BLaER1 (cell line): ENCODE measurements around the gene PRKG1.

ENCODE experiments used
- H3K27ac ChIP-seq: shearing (Covaris generic); formaldehyde crosslinking; 2 replicates; pipeline ENCODE4 v1.8.1; 2022
- H3K27me3 ChIP-seq: shearing (Covaris generic); formaldehyde crosslinking; 2 replicates; pipeline ENCODE4 v1.8.1; 2022
- H3K36me3 ChIP-seq: shearing (Covaris generic); formaldehyde crosslinking; 2 replicates; pipeline ENCODE4 v1.8.1; 2022
- H3K4me1 ChIP-seq: shearing (Covaris generic); formaldehyde crosslinking; 2 replicates; pipeline ENCODE4 v1.8.1; 2022
- H3K4me2 ChIP-seq: shearing (Covaris generic); formaldehyde crosslinking; 2 replicates; pipeline ENCODE4 v1.8.1; 2022
- H3K4me3 ChIP-seq: shearing (Covaris generic); formaldehyde crosslinking; 2 replicates; pipeline ENCODE4 v1.8.1; 2022
- H3K9ac ChIP-seq: shearing (Covaris generic); formaldehyde crosslinking; 2 replicates; pipeline ENCODE4 v1.8.1; 2022
- H3K9me3 ChIP-seq: shearing (Covaris generic); formaldehyde crosslinking; 2 replicates; pipeline ENCODE4 v1.8.1; 2022
- H4K20me1 ChIP-seq: shearing (Covaris generic); formaldehyde crosslinking; 2 replicates; pipeline ENCODE4 v1.8.1; 2022
- Cebpa-rat ChIP-seq: shearing (Covaris generic); IDR thresholded peaks from 2 replicates; pipeline ENCODE4 v1.8.1; 2022

Gene PRKG1

GRCh38 chr10:51765284-51765971 lies 691.1 kb downstream of the PRKG1 start:
- H3K4me3 ChIP-seq = no peak overlapping the region
- no peak for TF ChIP-seq Cebpa-rat

GRCh38 chr10:51766423-51767102 lies 692.3 kb downstream of the PRKG1 start:
- Histone ChIP-seq H3K27ac (no peak overlapping the region), H4K20me1 (no peaks in the 10 kb centered on the region), H3K36me3 (no peaks in the 10 kb centered on the region), H3K27me3 (no peaks in the 10 kb centered on the region), H3K9me3 (no peaks in the 10 kb centered on the region), H3K9ac (no peak overlapping the region), H3K4me1 (no peaks in the 10 kb centered on the region), H3K4me2 (no peak overlapping the region), H3K4me3 (no peak overlapping the region)
- TF ChIP-seq Cebpa-rat = no peak

More at GRCh38 chr10:51765284-51765971, 691.1 kb downstream of the PRKG1 start:
- no peaks in the 10 kb centered on the region for H4K20me1 ChIP-seq
- H3K9ac ChIP-seq = no peak overlapping the region
- H3K27me3 ChIP-seq = no peaks in the 10 kb centered on the region
- no peaks in the 10 kb centered on the region for H3K9me3 ChIP-seq
- no peaks in the 10 kb centered on the region for H3K4me1 ChIP-seq
- no peaks in the 10 kb centered on the region for H3K36me3 ChIP-seq
- H3K4me2 ChIP-seq = no peak overlapping the region
- H3K27ac ChIP-seq = no peak overlapping the region

GRCh38 chr10:51767103-51767763 lies 692.9 kb downstream of the PRKG1 start:
- no peaks in the 10 kb centered on the region for H4K20me1 ChIP-seq
- TF ChIP-seq Cebpa-rat = no peak
- H3K36me3 ChIP-seq = no peaks in the 10 kb centered on the region
- H3K4me3 ChIP-seq = no peak overlapping the region
- H3K4me2 ChIP-seq = no peak overlapping the region
- H3K9ac ChIP-seq = no peak overlapping the region
- no peak overlapping the region for H3K27ac ChIP-seq
- H3K4me1 ChIP-seq = no peaks in the 10 kb centered on the region
- H3K27me3 ChIP-seq = no peaks in the 10 kb centered on the region
- H3K9me3 ChIP-seq = no peaks in the 10 kb centered on the region

GRCh38 chr10:51768886-51769465 lies 694.7 kb downstream of the PRKG1 start:
- no peak overlapping the region for H3K9ac ChIP-seq
- no peak overlapping the region for H3K4me3 ChIP-seq
- TF ChIP-seq Cebpa-rat = no peak
- H4K20me1 ChIP-seq = no peaks in the 10 kb centered on the region
- H3K9me3 ChIP-seq = no peaks in the 10 kb centered on the region
- no peaks in the 10 kb centered on the region for H3K4me1 ChIP-seq
- H3K4me2 ChIP-seq = no peak overlapping the region
- H3K27ac ChIP-seq = no peak overlapping the region
- H3K27me3 ChIP-seq = no peaks in the 10 kb centered on the region
- H3K36me3 ChIP-seq = no peaks in the 10 kb centered on the region

- no peaks in the 10 kb centered on the region for H3K27me3 ChIP-seq
- no peak for TF ChIP-seq Cebpa-rat
- H3K4me2 ChIP-seq = no peak overlapping the region
- H3K27ac ChIP-seq = no peak overlapping the region
- no peak overlapping the region for H3K9ac ChIP-seq
- H3K36me3 ChIP-seq = no peaks in the 10 kb centered on the region
- no peak overlapping the region for H3K4me3 ChIP-seq
- H3K9me3 ChIP-seq = no peaks in the 10 kb centered on the region
- H4K20me1 ChIP-seq = no peaks in the 10 kb centered on the region
- H3K4me1 ChIP-seq = no peaks in the 10 kb centered on the region
Observed at GRCh38 chr10:51770709-51771108, 696.4 kb downstream of the PRKG1 start.

- Histone ChIP-seq H3K4me1 (no peaks in the 10 kb centered on the region), H3K9ac (no peak overlapping the region), H3K36me3 (no peaks in the 10 kb centered on the region), H3K27ac (no peak overlapping the region), H4K20me1 (no peaks in the 10 kb centered on the region), H3K4me2 (no peak overlapping the region), H3K27me3 (no peaks in the 10 kb centered on the region), H3K9me3 (no peaks in the 10 kb centered on the region), H3K4me3 (no peak overlapping the region)
- TF ChIP-seq Cebpa-rat = no peak
Observed at GRCh38 chr10:51772387-51772786, 698.1 kb downstream of the PRKG1 start.

- no peak for TF ChIP-seq Cebpa-rat
- no peak overlapping the region for H3K9ac ChIP-seq
- no peaks in the 10 kb centered on the region for H3K27me3 ChIP-seq
- H3K36me3 ChIP-seq = no peaks in the 10 kb centered on the region
- H3K9me3 ChIP-seq = no peaks in the 10 kb centered on the region
- H3K27ac ChIP-seq = no peak overlapping the region
- H4K20me1 ChIP-seq = no peaks in the 10 kb centered on the region
- H3K4me3 ChIP-seq = no peak overlapping the region
- H3K4me2 ChIP-seq = no peak overlapping the region
- H3K4me1 ChIP-seq = no peaks in the 10 kb centered on the region
Observed at GRCh38 chr10:51773681-51774080, 699.4 kb downstream of the PRKG1 start.

- H3K9ac ChIP-seq = no peak overlapping the region
- no peak overlapping the region for H3K27ac ChIP-seq
- H3K4me2 ChIP-seq = no peak overlapping the region
- H3K27me3 ChIP-seq = no peaks in the 10 kb centered on the region
- no peaks in the 10 kb centered on the region for H3K36me3 ChIP-seq
- no peaks in the 10 kb centered on the region for H3K4me1 ChIP-seq
- no peaks in the 10 kb centered on the region for H4K20me1 ChIP-seq
- H3K9me3 ChIP-seq = no peaks in the 10 kb centered on the region
- H3K4me3 ChIP-seq = no peak overlapping the region
- no peak for TF ChIP-seq Cebpa-rat
Observed at GRCh38 chr10:51783941-51784340, 709.7 kb downstream of the PRKG1 start.

GRCh38 chr10:51786016-51786683 lies 711.9 kb downstream of the PRKG1 start:
- no peak for TF ChIP-seq Cebpa-rat
- Histone ChIP-seq H3K27ac (no peak overlapping the region), H3K36me3 (no peaks in the 10 kb centered on the region), H3K9me3 (no peaks in the 10 kb centered on the region), H3K4me3 (no peak overlapping the region), H3K4me2 (no peak overlapping the region), H3K9ac (no peak overlapping the region), H4K20me1 (no peaks in the 10 kb centered on the region), H3K4me1 (no peaks in the 10 kb centered on the region), H3K27me3 (no peaks in the 10 kb centered on the region)

GRCh38 chr10:51786684-51787035 lies 712.4 kb downstream of the PRKG1 start:
- Histone ChIP-seq H3K36me3 (no peaks in the 10 kb centered on the region), H3K9ac (no peak overlapping the region), H3K27me3 (no peaks in the 10 kb centered on the region), H3K27ac (no peak overlapping the region), H3K4me1 (no peaks in the 10 kb centered on the region), H4K20me1 (no peaks in the 10 kb centered on the region), H3K9me3 (no peaks in the 10 kb centered on the region), H3K4me3 (no peak overlapping the region), H3K4me2 (no peak overlapping the region)
- TF ChIP-seq Cebpa-rat = no peak
